HG02763 (cell line): Measurements from ENCODE around the gene MUC12.
"Not testable (repeated sequence)": the region's sequence is repeated elsewhere in the genome, so short reads cannot be mapped to it uniquely, and the experiment has no call there.

ENCODE experiments used
- ATAC-seq: cut with Tn5 transposase; IDR thresholded peaks from one replicate; pipeline ENCODE4 v1.9.1; 2021; ENCODE audit warnings: mild to moderate bottlenecking, moderate library complexity; ENCODE audit not compliant: unreplicated experiment

MUC12 gene

DNA sequence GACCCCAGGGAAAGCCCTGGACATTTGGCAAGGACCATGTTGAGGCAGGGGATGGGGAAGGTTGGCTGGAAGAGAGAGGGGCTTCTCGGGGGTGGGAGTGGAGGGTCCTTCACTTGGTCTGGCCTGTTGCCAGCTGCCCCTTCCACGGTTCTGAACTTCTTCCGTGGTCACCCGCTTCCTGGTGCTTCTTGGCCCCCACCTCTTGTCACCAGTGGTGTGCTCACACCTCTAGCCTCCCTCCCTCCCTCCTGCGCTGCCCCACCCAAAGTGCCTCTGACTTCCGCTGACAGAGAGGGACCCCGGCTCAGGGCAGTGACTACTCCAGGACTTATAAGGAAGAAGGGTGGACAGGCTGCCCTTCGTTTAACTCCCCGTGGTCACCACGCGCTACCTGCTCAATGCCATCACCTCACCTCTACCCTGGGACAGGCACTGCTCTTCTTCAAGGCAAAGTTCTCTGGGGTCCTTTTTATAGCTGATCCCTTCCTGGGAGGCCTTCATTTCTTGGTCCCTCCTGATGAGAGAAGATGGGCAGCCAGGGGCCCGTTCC is at the start of gene MUC12:
Gene MUC12, plus strand, starts transcription at position 500 of the 550 bp plus-strand sequence. CDS start 58 bp downstream, outside the sequence.
- no peak for ATAC-seq

DNA sequence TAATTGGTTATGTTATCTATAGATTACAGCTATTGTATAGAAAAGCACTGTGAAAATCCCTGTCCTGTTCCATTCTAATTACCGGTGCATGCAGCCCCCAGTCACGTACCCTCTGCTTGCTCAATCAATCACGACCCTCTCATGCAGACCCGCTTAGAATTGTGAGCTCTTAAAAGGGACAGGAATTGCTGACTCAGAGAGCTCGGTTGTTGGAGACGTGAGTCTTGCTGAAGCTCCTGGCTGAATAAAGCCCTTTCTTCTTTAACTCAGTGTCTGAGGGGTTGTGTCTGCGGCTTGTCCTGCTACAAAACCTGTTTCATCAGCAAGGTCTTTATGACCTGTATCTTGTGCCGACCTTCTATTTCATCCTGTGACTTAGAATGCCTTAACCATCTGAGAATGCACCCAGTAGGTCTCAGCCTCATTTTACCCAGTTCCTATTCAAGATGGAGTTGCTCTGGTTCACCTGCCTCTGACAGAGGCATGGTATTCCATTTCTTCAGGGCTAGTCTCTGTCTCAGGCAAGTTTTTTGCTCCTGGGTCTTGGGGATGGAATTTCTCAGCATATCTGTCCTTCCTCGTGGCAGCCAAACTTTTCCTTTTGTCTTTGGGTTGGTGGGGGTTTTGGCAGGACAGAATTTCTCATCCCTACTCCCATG is 49.5 kb upstream of the MUC12 start:
- ATAC-seq, result not testable (repeated sequence)

GRCh38 chr7:100921039-100921438 is 48.3 kb upstream of the MUC12 start:
- ATAC-seq, result no peak

DNA sequence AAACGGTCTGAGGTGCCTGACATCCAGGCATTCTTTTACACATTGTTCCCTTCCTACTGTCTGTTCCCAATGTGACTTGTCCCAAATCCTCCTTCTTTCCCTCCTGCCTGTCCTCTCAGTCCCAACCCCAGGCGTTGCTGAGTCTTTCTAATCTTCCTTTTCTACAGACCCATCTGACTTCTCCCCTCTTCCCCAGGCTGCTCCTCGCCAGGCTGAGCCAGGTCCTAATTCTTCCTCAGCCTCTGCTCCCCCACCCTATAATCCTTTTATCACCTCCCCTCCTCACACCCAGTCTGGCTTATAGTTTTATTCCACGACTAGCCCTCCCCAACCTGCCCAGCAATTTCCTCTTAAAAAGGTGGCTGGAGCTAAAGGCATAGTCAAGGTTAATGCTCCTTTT is 45.7 kb upstream of the MUC12 start:
- not testable (repeated sequence) for ATAC-seq

GRCh38 chr7:100929808-100930174 is 39.6 kb upstream of the MUC12 start:
- no peak for ATAC-seq

DNA sequence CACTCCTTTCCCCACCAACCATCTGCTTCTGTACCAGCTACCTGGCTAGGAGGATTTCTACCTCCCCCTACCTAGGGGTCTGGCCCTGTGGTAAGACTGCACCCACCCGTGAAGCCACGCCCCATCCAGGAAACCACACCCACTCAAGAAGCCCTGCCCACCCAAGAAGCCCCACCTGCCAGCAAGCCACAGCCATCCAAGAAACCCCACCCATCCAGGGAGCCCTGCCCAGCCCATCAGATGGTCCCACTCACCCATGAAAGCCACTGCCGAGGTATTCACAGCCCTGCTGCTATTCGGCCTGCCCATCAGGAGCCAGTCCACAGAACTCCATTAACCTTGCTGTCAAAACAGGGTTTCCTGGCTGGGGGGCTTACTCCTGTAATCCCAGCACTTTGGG is 35.6 kb upstream of the MUC12 start:
- ATAC-seq, result no peak

GRCh38 chr7:100935381-100935780 is 34.0 kb upstream of the MUC12 start:
- ATAC-seq, result not testable (repeated sequence)

DNA sequence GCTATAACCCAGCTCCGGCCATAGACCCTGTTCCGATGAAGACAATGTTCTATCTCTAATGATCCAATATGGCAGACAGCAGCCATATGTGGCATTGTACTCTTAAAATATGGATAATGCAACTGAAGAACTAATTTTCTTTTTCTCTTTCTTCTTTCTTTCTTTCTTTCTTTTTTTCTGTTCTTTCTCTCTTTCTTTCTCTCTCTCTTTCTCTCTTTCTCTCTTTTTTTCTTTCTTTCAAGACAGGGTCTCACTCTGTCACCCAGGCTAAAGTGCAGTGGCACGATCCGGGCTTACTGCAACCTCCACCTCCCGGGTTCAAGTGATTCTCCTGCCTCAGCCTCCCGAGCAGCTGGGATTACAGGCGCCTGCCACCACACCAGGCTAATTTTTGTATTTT is 33.2 kb upstream of the MUC12 start:
- not testable (repeated sequence) for ATAC-seq

DNA sequence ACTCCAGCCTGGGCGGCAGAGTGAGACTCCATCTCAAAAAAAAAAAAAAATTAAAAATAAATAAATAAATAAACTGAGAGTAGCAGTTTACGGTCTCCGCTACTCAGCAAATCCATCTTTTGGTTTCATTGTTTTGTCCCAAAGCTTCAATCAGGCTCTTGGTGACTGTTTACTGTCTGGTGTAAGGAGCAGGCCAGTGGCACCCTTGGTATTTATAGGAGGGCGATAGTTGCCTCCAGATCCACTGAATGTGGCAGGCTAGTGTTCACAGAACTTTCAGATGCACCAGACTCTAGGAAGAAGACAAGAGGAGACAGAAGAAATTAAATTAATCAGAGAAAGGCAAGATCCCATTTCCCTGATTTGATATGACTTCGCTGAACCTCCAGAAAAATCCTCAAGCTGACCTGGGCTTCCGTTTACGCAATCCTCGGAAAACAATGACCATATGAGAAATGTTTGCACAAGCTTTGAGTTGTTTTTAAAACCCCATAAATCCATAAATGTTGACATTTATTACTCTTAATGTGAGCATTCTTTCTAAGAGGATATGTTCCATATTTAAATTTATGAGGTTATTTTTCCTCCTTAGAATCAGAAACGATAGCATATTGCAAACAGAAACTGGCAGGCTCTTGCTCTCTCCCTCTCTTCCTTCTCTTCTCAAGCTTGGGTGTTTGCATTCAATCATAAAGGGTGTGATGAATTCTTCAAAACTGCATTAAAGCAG is 27.2 kb upstream of the MUC12 start:
- no peak for ATAC-seq

DNA sequence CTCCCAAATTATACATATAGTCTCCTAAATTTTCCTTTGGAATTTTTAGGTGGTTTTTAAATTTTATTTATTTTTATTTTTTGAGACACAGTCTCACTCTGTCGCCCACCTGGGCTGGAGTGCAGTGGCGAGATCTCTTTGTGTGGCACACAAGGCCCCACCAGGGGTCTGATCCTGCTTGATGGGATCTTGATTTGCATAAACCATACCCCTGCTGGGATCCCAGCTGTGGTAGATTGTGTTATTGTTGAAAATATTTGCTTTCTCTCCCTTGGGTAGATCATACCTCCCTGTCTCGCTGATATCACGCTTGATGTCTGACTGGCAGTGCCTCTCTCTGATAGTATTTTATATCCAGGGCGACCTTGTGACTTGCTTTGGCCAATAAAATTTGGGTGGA is 25.7 kb upstream of the MUC12 start:
- no peak for ATAC-seq

DNA sequence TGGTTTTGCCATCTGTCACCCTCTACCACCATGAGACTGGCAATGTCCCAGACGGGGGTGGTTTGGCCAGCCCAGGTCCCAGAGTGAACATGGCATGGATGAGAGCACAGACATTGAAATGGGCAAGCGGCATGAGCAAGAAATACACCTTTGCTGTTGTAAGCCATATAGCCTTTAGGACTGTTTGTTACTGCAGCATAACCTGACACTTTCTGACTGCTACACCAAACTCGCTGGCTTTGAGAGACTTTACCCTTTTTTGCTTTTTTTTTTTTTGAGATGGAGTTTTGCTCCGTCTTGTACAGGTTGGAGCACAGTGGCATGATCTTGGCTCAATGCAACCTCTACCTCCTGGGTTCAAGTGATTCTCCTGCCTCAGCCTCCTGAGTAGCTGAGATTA is 25.2 kb upstream of the MUC12 start:
- ATAC-seq, result no peak

GRCh38 chr7:100946111-100946510 is 23.3 kb upstream of the MUC12 start:
- no peak for ATAC-seq

DNA sequence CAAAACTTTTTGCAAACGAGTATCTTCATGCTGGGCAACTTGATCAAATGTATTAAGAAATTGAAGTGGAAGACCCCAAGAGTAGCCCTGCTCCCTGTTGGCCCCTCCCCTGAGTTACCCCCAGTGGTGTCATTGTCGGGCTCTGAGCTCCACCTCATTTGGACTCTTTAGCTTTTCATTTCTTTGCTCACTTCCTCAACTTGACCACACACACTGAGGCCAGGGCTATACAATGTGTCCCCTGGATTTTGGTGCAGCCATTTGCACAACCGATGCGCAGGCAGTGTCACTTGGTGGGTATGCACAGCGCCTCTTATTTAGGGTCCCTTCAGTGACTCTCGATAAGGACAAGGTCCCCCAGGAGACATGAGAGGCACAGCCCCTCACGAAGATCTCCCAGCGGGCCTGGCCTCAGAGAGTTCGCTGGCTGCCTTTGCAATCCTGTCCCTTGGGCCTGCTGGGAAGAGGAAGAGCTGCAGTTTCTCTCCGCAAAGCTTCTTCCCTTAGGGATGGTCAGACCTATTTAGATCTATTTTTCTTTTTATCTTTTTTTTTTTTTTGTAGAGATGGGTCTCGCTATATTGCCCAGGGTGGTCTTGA is 22.5 kb upstream of the MUC12 start:
- no peak for ATAC-seq

DNA sequence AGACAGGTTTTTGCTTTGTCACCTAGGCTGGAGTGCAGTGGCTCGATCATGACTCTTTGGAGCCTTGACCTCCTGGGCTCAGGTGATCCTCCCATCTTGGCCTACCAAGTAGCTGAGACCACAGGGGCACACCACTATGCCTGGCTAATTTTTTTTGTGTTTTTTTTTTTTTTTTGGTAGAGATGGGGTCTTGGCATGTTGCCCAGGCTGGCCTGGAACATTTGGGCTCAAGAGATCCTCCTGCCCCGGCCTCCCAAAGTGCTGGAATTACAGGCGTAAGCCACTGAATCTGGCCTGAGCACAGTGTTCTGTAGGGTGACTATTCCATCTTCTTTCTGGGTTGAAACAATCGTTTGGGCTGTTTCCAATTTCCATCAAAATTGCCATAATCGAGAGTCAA is 21.6 kb upstream of the MUC12 start:
- no peak for ATAC-seq

DNA sequence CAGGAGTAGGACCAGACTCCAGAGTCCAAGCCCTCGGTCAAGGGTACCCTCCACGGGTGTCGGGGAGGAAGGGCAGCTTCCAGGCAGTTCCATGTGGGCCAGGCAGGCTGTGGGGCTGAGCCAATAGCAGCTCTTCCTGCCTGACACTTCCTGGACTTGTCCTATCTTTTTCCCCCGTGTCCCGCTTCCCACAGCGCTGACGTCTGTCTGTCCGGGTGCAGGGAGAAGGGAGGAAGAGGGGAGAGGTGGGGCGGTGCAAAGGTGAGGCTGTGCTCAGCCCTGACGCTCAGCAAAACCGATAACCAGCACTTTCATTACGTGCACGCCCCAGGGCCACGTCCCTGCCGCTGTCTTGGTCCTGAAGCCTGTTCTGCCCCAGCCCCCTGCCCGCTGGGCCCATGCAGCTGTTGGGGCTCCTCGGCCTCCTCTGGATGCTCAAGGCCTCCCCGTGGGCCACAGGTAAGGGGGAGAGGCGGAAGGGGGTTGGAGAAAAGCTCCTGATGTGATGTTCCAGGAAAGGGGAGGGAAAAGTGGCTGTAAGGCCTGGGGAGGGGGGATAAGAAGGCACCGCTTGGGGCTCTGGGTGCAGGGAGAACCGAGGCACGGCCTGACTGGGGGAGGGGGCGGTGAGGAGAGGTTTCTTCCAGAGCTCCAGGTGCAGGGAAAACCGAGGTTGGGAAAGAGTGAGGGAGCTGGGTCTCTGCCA is 20.0 kb upstream of the MUC12 start, which contains the start of gene MUC3A:
Gene MUC3A, plus strand, starts transcription at position 308 of the 706 bp plus-strand sequence. Its CDS starts 91 bp downstream, at position 399.
- no peak for ATAC-seq

- no peak for ATAC-seq
Observed at GRCh38 chr7:100949933-100950443, 19.4 kb upstream of the MUC12 start.

DNA sequence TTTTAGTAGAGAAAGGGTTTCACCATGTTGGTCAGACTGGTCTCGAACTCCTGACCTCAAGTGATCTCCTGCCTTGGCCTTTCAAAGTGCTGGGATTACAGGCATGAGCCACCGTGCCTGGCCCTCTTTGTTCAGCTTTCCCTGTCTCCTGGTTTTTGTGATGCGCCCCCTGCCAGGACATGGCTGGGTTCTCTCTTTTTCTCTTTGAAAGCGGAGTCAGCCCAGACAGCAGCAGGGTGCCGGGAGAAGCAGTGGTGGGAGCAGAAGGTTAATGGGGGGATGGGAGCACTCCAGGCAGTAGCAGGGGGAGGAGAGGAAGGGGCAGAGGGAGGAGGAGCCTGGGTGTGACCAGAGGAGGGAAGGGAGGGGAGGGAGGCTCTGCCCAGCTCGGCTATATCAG is 18.2 kb upstream of the MUC12 start:
- ATAC-seq, result no peak

DNA sequence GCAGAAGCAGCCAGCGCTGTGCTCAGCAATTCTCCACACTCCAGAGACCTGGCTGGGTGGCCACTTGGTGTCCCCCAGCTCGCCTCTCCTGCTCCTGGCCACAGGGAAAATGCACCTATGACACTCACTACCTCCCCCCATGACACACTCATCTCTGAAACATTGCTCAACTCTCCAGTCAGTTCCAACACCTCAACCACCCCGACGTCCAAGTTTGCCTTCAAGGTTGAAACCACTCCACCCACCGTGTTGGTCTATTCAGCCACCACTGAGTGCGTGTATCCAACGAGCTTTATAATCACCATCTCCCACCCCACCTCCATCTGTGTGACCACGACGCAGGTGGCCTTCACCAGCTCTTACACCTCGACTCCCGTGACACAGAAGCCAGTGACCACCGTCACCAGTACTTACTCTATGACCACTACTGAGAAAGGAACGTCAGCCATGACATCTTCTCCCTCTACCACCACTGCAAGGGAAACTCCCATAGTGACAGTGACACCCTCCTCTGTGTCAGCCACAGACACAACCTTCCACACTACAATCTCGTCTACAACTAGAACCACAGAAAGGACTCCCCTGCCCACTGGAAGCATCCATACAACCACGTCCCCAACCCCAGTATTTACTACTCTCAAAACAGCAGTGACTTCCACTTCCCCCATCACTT is 17.3 kb upstream of the MUC12 start:
- no peak for ATAC-seq

GRCh38 chr7:100952641-100953040 is 16.7 kb upstream of the MUC12 start:
- ATAC-seq, result no peak

DNA sequence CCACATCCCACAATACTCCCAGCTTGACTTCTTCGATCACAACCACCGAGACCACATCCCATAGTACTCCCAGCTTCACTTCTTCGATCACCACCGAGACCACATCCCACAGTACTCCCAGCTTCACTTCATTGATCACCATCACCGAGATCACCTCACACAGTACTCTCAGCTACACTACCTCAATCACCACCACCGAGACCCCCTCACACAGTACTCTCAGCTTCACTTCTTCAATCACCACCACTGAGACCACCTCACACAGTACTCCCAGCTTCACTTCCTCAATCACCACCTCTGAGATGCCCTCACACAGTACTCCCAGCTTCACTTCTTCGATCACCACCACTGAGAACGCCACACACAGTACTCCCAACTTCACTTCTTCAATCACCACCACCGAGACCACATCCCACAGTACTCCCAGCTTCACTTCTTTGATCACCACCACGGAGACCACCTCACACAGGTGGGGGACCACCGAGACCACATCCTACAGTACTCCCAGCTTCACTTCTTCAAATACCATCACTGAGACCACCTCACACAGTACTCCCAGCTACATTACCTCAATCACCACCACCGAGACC is 11.4 kb upstream of the MUC12 start:
- no peak for ATAC-seq
